Stimulated activated CD8-positive, alpha-beta memory T cell treated with anti-CD3 and anti-CD28 coated beads, Interleukin-4, amount 100 ng/mL, for 1 hour (primary cell): Measurements from ENCODE around the gene COX7A2.

Source experiments
- DNase-seq, 2 donors: peaks; one replicate each; pipeline ENCODE4 v3.0.0-alpha.2; 2020; ENCODE audit warnings: low read depth in 2 of 2, low spot score in 1 of 2

COX7A2 gene

GRCh38 chr6:75268121-75268987, 24.8 kb upstream of the COX7A2 start:
- DNase-seq = no peak

- DNase-seq = no peak
Measured at GRCh38 chr6:75267461-75267860, 23.9 kb upstream of the COX7A2 start.

GRCh38 chr6:75266716-75267291, 23.2 kb upstream of the COX7A2 start:
- DNase-seq = no peak

- DNase-seq = no peak
Measured at GRCh38 chr6:75263401-75263750, 19.8 kb upstream of the COX7A2 start.

- DNase-seq = no peak
Measured at GRCh38 chr6:75262716-75263400, 19.3 kb upstream of the COX7A2 start.

- DNase-seq = no peak
Measured at GRCh38 chr6:75261299-75261698, 17.7 kb upstream of the COX7A2 start.

- no peak for DNase-seq
Measured at GRCh38 chr6:75257343-75258087, 13.9 kb upstream of the COX7A2 start.

GRCh38 chr6:75250552-75250951, 7.0 kb upstream of the COX7A2 start:
- DNase-seq = no peak

GRCh38 chr6:75249837-75250236, 6.2 kb upstream of the COX7A2 start:
- DNase-seq = no peak

- DNase-seq = no peak
Measured at GRCh38 chr6:75246386-75246785, 2.8 kb upstream of the COX7A2 start.

- DNase-seq = no peak
Measured at GRCh38 chr6:75244063-75244584, 523 bp upstream of the COX7A2 start.

GRCh38 chr6:75236630-75237029, 7.0 kb downstream of the COX7A2 start:
- no peak for DNase-seq

GRCh38 chr6:75235271-75235670, 8.3 kb downstream of the COX7A2 start:
- DNase-seq = no peak

GRCh38 chr6:75234126-75234865, 9.3 kb downstream of the COX7A2 start:
- no peak for DNase-seq

- DNase-seq = no peak
Measured at GRCh38 chr6:75233092-75233615, 10.4 kb downstream of the COX7A2 start.

GRCh38 chr6:75230484-75231325, 12.9 kb downstream of the COX7A2 start:
- no peak for DNase-seq

- no peak for DNase-seq
Measured at GRCh38 chr6:75224303-75224926, 19.2 kb downstream of the COX7A2 start.

- DNase-seq = no peak
Measured at GRCh38 chr6:75223428-75223827, 20.2 kb downstream of the COX7A2 start.

- DNase-seq = no peak
Measured at GRCh38 chr6:75222261-75222660, 21.3 kb downstream of the COX7A2 start.
